LNCAP (cell line): Measurements from ENCODE around the gene NCOA3.

ENCODE experiments used
- TF ChIP-seq, protein P1 (sequence below): fragments of 450-650 bp; IDR thresholded peaks from 2 replicates; pipeline ENCODE4 v1.5.1; 2017; ENCODE audit warnings: mild to moderate bottlenecking

NCOA3 gene

GRCh38 chr20:47576516-47577033, 74.9 kb downstream of the NCOA3 start:
- TF ChIP-seq, protein P1, sequence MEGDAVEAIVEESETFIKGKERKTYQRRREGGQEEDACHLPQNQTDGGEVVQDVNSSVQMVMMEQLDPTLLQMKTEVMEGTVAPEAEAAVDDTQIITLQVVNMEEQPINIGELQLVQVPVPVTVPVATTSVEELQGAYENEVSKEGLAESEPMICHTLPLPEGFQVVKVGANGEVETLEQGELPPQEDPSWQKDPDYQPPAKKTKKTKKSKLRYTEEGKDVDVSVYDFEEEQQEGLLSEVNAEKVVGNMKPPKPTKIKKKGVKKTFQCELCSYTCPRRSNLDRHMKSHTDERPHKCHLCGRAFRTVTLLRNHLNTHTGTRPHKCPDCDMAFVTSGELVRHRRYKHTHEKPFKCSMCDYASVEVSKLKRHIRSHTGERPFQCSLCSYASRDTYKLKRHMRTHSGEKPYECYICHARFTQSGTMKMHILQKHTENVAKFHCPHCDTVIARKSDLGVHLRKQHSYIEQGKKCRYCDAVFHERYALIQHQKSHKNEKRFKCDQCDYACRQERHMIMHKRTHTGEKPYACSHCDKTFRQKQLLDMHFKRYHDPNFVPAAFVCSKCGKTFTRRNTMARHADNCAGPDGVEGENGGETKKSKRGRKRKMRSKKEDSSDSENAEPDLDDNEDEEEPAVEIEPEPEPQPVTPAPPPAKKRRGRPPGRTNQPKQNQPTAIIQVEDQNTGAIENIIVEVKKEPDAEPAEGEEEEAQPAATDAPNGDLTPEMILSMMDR: no peak

- TF ChIP-seq, protein P1: no peak
Observed at GRCh38 chr20:47577314-47577713, 75.6 kb downstream of the NCOA3 start.

DNA sequence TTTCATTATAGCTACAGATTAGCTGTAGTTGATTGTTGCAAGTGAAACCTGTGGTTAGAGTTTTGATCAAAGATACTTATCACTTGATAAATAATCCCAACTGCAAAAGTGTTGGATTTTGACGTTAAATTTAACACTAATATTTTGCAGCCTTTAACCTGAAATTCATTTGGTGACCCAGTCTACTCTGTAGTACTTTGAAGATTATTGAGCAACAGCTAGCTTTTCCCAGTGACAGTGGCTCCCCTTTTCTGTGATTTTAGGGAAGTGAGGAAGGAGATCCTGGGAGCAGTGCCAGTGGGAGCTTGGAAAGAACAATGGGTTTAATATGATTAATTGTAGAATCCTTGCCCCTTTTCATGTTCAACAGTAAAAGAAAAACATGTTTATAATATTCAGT, 76.9 kb downstream of the NCOA3 start:
- TF ChIP-seq, protein P1: no peak

DNA sequence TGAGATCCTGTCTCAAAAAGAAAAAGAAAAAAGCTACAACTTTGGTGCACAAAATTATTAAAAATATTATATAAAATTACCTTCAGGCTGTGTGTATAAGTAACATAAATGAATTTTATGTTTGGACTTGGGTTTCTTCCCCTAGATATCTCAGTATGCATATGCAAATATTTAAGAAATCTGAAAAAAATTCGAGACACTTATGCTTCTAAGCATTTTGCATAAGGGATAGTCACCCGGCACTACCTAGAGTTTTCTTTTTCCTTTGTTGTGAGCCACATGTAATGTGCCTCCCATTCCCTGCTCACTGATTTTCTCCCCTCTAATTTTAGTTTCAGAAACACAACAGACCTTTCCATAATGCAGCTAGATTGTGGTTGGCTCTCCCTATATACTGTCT, 79.4 kb downstream of the NCOA3 start:
- TF ChIP-seq, protein P1: no peak

DNA sequence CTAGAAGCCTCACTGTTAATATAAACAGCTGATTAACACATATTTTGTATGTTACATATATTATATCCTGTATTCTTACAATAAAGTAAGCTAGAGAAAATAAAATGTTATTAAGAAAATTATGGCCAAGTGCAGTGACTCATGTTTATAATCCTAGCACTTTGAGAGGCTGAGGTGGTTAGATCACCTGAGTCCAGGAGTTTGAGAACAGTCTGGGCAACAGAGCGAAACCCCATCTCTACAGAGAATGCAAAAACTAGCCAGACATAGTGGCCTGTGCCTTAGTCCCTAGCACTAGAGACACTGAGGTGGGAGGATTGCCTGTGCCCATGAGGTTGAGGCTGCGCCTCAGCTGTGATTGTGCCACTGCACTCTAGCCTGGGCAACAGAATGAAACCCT, 81.9 kb downstream of the NCOA3 start:
- TF ChIP-seq, protein P1: no peak

GRCh38 chr20:47585087-47585747, 83.5 kb downstream of the NCOA3 start:
- TF ChIP-seq, protein P1: no peak

DNA sequence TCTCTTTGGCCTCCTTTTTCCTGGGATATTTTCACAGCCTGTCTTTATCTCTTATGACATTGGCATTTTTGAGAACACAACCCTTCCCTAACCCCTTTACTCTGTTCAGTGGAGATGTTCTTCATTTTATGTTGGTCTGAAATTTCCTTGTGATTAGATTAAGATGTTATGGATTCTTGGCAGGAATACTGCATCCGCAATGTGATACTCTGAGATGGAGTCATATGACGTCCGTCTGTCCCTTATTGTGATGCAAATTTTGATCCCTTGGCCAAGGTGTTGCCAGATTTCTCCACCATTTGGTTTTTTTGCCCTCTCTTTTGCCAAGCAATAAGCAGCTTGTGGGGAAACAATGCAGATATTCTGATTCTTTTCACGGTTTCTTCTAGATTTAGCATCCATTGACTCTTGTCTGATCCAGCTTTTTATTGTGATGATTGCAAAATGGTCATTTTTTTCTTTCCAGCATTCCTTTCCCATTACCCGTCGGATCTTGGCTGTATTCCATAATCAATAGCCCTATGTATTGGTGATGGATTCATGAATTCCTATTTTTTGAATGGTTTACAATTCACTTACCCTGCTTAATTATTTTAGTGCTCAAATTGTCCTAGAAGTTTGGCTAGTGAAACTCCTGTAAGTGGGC, 85.1 kb downstream of the NCOA3 start:
- TF ChIP-seq, protein P1: no peak
